Loucy (cell line): ENCODE results near the gene CFC1.
"Not testable (repeated sequence)": the region's sequence is repeated elsewhere in the genome, so short reads cannot be mapped to it uniquely, and the experiment has no call there.

Experiments
- CTCF ChIP-seq: fragments of 200-600 bp; sonication (generic); conservative IDR thresholded peaks from 2 replicates; pipeline ENCODE4 v1.5.1; 2014; ENCODE audit warnings: mild to moderate bottlenecking, antibody characterized with exemption, low read length
- EZH2phosphoT487 ChIP-seq: fragments of 200-600 bp; IDR thresholded peaks from 2 replicates; pipeline ENCODE4 v1.6.1; 2018; ENCODE audit warnings: antibody characterized with exemption, mild to moderate bottlenecking, moderate library complexity, borderline replicate concordance

GRCh38 chr2:130641688-130642087 is 42.3 kb upstream of the CFC1 start:
- not testable (repeated sequence) for TF ChIP-seq CTCF, EZH2phosphoT487
